Keratinocyte (primary cell): ENCODE data around the gene SNX8. TPM values are rescaled to one million over a fixed set of nuclear protein-coding genes. Genes with fewer than 3 reads are reported as not detected.

ENCODE experiments used
- DNase-seq: peaks from one replicate; pipeline ENCODE4 v3.0.0-alpha.2; 2011; ENCODE audit warnings: low read depth, missing footprints, low spot score
- FAIRE-seq: peaks from 2 replicates; lab custom pipeline; 2011; peaks lifted over from hg19 to GRCh38; lab: Jason Lieb, UNC
- H2AFZ ChIP-seq: 2 replicates; pipeline ENCODE4 v1.6.0; 2012; ENCODE audit warnings: low read length, control low read depth, inconsistent platforms; ENCODE audit not compliant: control insufficient read depth
- H3K27ac ChIP-seq: 2 replicates; pipeline ENCODE4 v1.5.1; 2011; ENCODE audit warnings: low read length; ENCODE audit not compliant: control insufficient read depth, insufficient read depth
- H3K27me3 ChIP-seq: 3 replicates; pipeline ENCODE4 v1.6.0; 2011; ENCODE audit warnings: low read length; ENCODE audit not compliant: control insufficient read depth, insufficient read depth; ENCODE audit errors: extremely low read depth
- H3K36me3 ChIP-seq, 2 experiments: 2 replicates in 1 of 2; 3 replicates in 1 of 2; pipeline ENCODE4 v1.5.1; 2011; ENCODE audit warnings: low read length in 2 of 2, mild to moderate bottlenecking in 1 of 2; ENCODE audit not compliant: control insufficient read depth in 2 of 2, insufficient read depth in 2 of 2; ENCODE audit errors: extremely low read depth in 1 of 2
- H3K4me1 ChIP-seq: 3 replicates; pipeline ENCODE4 v1.5.1; 2011; ENCODE audit warnings: low read length; ENCODE audit not compliant: control insufficient read depth, insufficient read depth; ENCODE audit errors: extremely low read depth
- H3K4me2 ChIP-seq: 3 replicates; pipeline ENCODE4 v1.6.0; 2011; ENCODE audit warnings: low read depth, low read length; ENCODE audit not compliant: control insufficient read depth, insufficient read depth; ENCODE audit errors: extremely low read depth
- H3K4me3 ChIP-seq, 3 experiments: fragments of 200-600 bp in 1 of 3; sonication (generic) in 1 of 3; 2 replicates in 2 of 3; 3 replicates in 1 of 3; pipeline ENCODE4 v1.5.1; 2011 to 2016; ENCODE audit warnings: low read length in 3 of 3, mild to moderate bottlenecking in 3 of 3, control low read depth in 2 of 3, inconsistent platforms in 1 of 3, low read depth in 1 of 3, mixed read lengths in 1 of 3, mixed run types in 1 of 3, moderate library complexity in 1 of 3; ENCODE audit not compliant: control insufficient read depth in 2 of 3, insufficient read depth in 2 of 3; ENCODE audit errors: extremely low read depth in 1 of 3
- H3K79me2 ChIP-seq: 2 replicates; pipeline ENCODE4 v1.6.0; 2012; ENCODE audit warnings: low read length; ENCODE audit not compliant: control insufficient read depth, insufficient read depth
- H3K9ac ChIP-seq: 3 replicates; pipeline ENCODE4 v1.6.0; 2011; ENCODE audit warnings: low read length; ENCODE audit not compliant: control insufficient read depth, insufficient read depth; ENCODE audit errors: extremely low read depth
- H3K9me1 ChIP-seq: 3 replicates; pipeline ENCODE4 v1.6.0; 2011; ENCODE audit warnings: low read length; ENCODE audit not compliant: control insufficient read depth, insufficient read depth; ENCODE audit errors: extremely low read depth
- H3K9me3 ChIP-seq: 2 replicates; pipeline ENCODE4 v1.5.1; 2012; ENCODE audit warnings: low read depth, low read length; ENCODE audit not compliant: control insufficient read depth
- H4K20me1 ChIP-seq: 3 replicates; pipeline ENCODE4 v1.6.0; 2011; ENCODE audit warnings: low read length; ENCODE audit not compliant: control insufficient read depth, insufficient read depth; ENCODE audit errors: extremely low read depth
- CTCF ChIP-seq, 3 experiments: IDR thresholded peaks in 1 of 3; conservative IDR thresholded peaks in 1 of 3; optimal IDR thresholded peaks in 1 of 3; 2 replicates in 2 of 3; 3 replicates in 1 of 3; pipeline versions ENCODE3 to v1.5.1; 2011; ENCODE audit warnings: low read length in 3 of 3, mild to moderate bottlenecking in 3 of 3, moderate library complexity in 2 of 3, control low read depth in 1 of 3, inconsistent platforms in 1 of 3; ENCODE audit not compliant: insufficient read depth in 2 of 3; ENCODE audit errors: extremely low read depth in 1 of 3
- EZH2 ChIP-seq: IDR thresholded peaks from one replicate; pipeline ENCODE4 v1.6.1; 2012; ENCODE audit warnings: inconsistent platforms, mild to moderate bottlenecking, low read length, moderate library complexity
- dilution Hi-C: fragments of 300-500 bp; cut with MboI; formaldehyde crosslinking; loops from one replicate; pipeline ENCODE4 v1.7.0; 2020; ENCODE audit warnings: low sequenced_read_pairs; ENCODE audit not compliant: extremely low pct_ligation_motif_present
- polyA plus RNA-seq, 5 experiments: library from polyadenylated mRNA; depleted of rRNA in 3 of 5; stranded (reverse) in 3 of 5; stranded (forward) in 1 of 5; unstranded in 1 of 5; fragments of >200 nt; gene quantifications; 1 replicate in 1 of 5; 2 replicates in 3 of 5; 3 replicates in 1 of 5; pipeline versions ENCODE4 v1.2.1 to v1.2.3, GENCODE V29; 2011 to 2012; ENCODE audit warnings: missing spikeins in 2 of 5, low read depth in 1 of 5, low replicate concordance in 1 of 5

The SNX8 gene
- polyA plus RNA-seq, 1 donor (not counting 4 experiments of a cell fraction or from before 2014, with no cell fraction given), result 24.2 TPM

- H3K4me3 ChIP-seq, result no peak overlapping the region
- TF ChIP-seq EZH2 (no peak), CTCF (optimal IDR thresholded peaks at IDR 0.05 in 1 of 3, IDR thresholded peaks at IDR 0.05 in 1 of 3, conservative IDR thresholded peaks at IDR 0.05 in 1 of 3; ENCODE audit: extremely low read depth in 1 of 3, insufficient read depth in 2 of 3, low read length in 3 of 3) (no peak)
- H3K27ac ChIP-seq, result no peak overlapping the region
- FAIRE-seq (no peak), DNase-seq (no peak)
- H3K27me3 ChIP-seq, result no peaks in the 10 kb centered on the region
- no peak overlapping the region for H3K9ac ChIP-seq
- no peaks in the 10 kb centered on the region for H3K4me1 ChIP-seq
- no peaks in the 10 kb centered on the region for H3K9me1 ChIP-seq
- no peak overlapping the region for H2AFZ ChIP-seq
- dilution Hi-C loops, result no loop called here
- H3K4me2 ChIP-seq, result no peak overlapping the region
- H3K79me2 ChIP-seq, result no peaks in the 10 kb centered on the region
- H3K36me3 ChIP-seq, result peaks cover 0 to 1% of the 10 kb centered on the region in 2 experiments
- no peaks in the 10 kb centered on the region for H3K9me3 ChIP-seq
- no peaks in the 10 kb centered on the region for H4K20me1 ChIP-seq
These were observed 34.3 kb downstream of the SNX8 start for GRCh38 chr7:2279896-2280295.

GRCh38 chr7:2278026-2278425 lies 36.2 kb downstream of the SNX8 start:
- dilution Hi-C loops, result no loop called here
- Histone ChIP-seq H3K9ac (no peak overlapping the region), H4K20me1 (no peaks in the 10 kb centered on the region), H2AFZ (no peak overlapping the region), H3K79me2 (no peaks in the 10 kb centered on the region), H3K27ac (no peak overlapping the region), H3K27me3 (no peaks in the 10 kb centered on the region), H3K4me1 (no peaks in the 10 kb centered on the region), H3K4me3 (no peak overlapping the region), H3K36me3 (peaks cover 0 to 5% of the 10 kb centered on the region in 2 experiments), H3K4me2 (no peak overlapping the region), H3K9me3 (no peaks in the 10 kb centered on the region), H3K9me1 (no peaks in the 10 kb centered on the region)
- TF ChIP-seq CTCF (optimal IDR thresholded peaks at IDR 0.05 in 1 of 3, IDR thresholded peaks at IDR 0.05 in 1 of 3, conservative IDR thresholded peaks at IDR 0.05 in 1 of 3; ENCODE audit: extremely low read depth in 1 of 3, insufficient read depth in 2 of 3, low read length in 3 of 3) (no peak), EZH2 (no peak)
- DNase-seq, result no peak
- no peak for FAIRE-seq
